Stimulated activated naive B cell treated with anti-CD40 and anti-IgM and Interleukin-4, amounts not matched to agents 10 μg/mL and 1 μg/mL and 100 μg/mL, for 72 hours (primary cell): ENCODE measurements around the gene COL15A1.

ENCODE experiments used
- ATAC-seq, 2 donors: fragments of 150-1000 bp; cut with Tn5 transposase; replicated peaks; 2 replicates each; pipeline ENCODE4 v1.10.0; 2021; ENCODE audit warnings: moderate library complexity in 1 of 2
- DNase-seq: peaks from one replicate; pipeline ENCODE4 v3.0.0; 2021
- H3K27ac Mint-ChIP-seq: one replicate; pipeline ENCODE4 v1.8.0; 2022; ENCODE audit warnings: mild to moderate bottlenecking, mixed read lengths
- H3K27me3 Mint-ChIP-seq, 2 donors: one replicate each; pipeline ENCODE4 v1.8.0; 2022; ENCODE audit warnings: mixed read lengths in 2 of 2
- H3K36me3 Mint-ChIP-seq, 2 donors: one replicate each; pipeline ENCODE4 v1.8.0; 2022; ENCODE audit warnings: mixed read lengths in 2 of 2, mild to moderate bottlenecking in 1 of 2
- H3K4me1 Mint-ChIP-seq, 2 donors: one replicate each; pipeline ENCODE4 v1.8.0; 2022; ENCODE audit warnings: mixed read lengths in 2 of 2, mild to moderate bottlenecking in 1 of 2
- H3K4me3 Mint-ChIP-seq, 2 donors: one replicate each; pipeline ENCODE4 v1.8.0; 2022; ENCODE audit warnings: mild to moderate bottlenecking in 2 of 2, mixed read lengths in 2 of 2, moderate library complexity in 1 of 2
- H3K9me3 Mint-ChIP-seq, 2 donors: one replicate each; pipeline ENCODE4 v1.8.0; 2022; ENCODE audit warnings: mixed read lengths in 2 of 2, mild to moderate bottlenecking in 1 of 2

COL15A1 gene

GRCh38 chr9:98974994-98975712, 31.4 kb downstream of the COL15A1 start:
- ATAC-seq: peak; percentile 87 to 93
- DNase-seq: peak; percentile 68
- no peaks in the 10 kb centered on the region for H3K36me3 Mint-ChIP-seq
- H3K27ac Mint-ChIP-seq: no peak overlapping the region
- no peaks in the 10 kb centered on the region for H3K9me3 Mint-ChIP-seq
- peaks cover 34 to 53% of the 10 kb centered on the region in 2 donors for H3K27me3 Mint-ChIP-seq
- H3K4me1 Mint-ChIP-seq: peaks cover 3 to 5% of the 10 kb centered on the region in 2 donors
- H3K4me3 Mint-ChIP-seq: peak overlapping the region; percentile 26 to 43

- no peaks in the 10 kb centered on the region for H3K36me3 Mint-ChIP-seq
- H3K4me1 Mint-ChIP-seq: peaks cover 3 to 5% of the 10 kb centered on the region in 2 donors
- H3K9me3 Mint-ChIP-seq: no peaks in the 10 kb centered on the region
- H3K4me3 Mint-ChIP-seq: no peak overlapping the region
- ATAC-seq (no peak), DNase-seq (no peak)
- H3K27me3 Mint-ChIP-seq: peaks cover 34 to 56% of the 10 kb centered on the region in 2 donors
- no peak overlapping the region for H3K27ac Mint-ChIP-seq
These were observed 32.1 kb downstream of the COL15A1 start for GRCh38 chr9:98975838-98976237.

- no peak for ATAC-seq
- DNase-seq: no peak
- no peaks in the 10 kb centered on the region for H3K9me3 Mint-ChIP-seq
- no peak overlapping the region for H3K27ac Mint-ChIP-seq
- H3K36me3 Mint-ChIP-seq: no peaks in the 10 kb centered on the region
- H3K4me1 Mint-ChIP-seq: peaks cover 3 to 5% of the 10 kb centered on the region in 2 donors
- no peak overlapping the region for H3K4me3 Mint-ChIP-seq
- peaks cover 34 to 56% of the 10 kb centered on the region in 2 donors for H3K27me3 Mint-ChIP-seq
These were observed 33.6 kb downstream of the COL15A1 start for GRCh38 chr9:98977246-98977714.

- Mint-ChIP-seq H3K27ac (no peak overlapping the region), H3K36me3 (no peaks in the 10 kb centered on the region), H3K9me3 (no peaks in the 10 kb centered on the region), H3K4me3 (no peak overlapping the region), H3K27me3 (peaks cover 29 to 52% of the 10 kb centered on the region in 2 donors), H3K4me1 (peaks cover 3 to 5% of the 10 kb centered on the region in 2 donors)
- DNase-seq (no peak), ATAC-seq (no peak)
These were observed 34.1 kb downstream of the COL15A1 start for GRCh38 chr9:98977813-98978212.

- Mint-ChIP-seq H3K9me3 (no peaks in the 10 kb centered on the region), H3K4me3 (no peak overlapping the region), H3K4me1 (peaks cover 3 to 5% of the 10 kb centered on the region in 2 donors), H3K36me3 (no peaks in the 10 kb centered on the region), H3K27ac (no peak overlapping the region), H3K27me3 (peaks cover 26 to 48% of the 10 kb centered on the region in 2 donors)
- ATAC-seq (no peak), DNase-seq (no peak)
These were observed 34.5 kb downstream of the COL15A1 start for GRCh38 chr9:98978231-98978681.

- Mint-ChIP-seq H3K4me1 (no peaks in the 10 kb centered on the region), H3K4me3 (no peak overlapping the region), H3K27ac (no peak overlapping the region), H3K27me3 (peaks cover 23 to 45% of the 10 kb centered on the region in 2 donors), H3K36me3 (no peaks in the 10 kb centered on the region), H3K9me3 (no peaks in the 10 kb centered on the region)
- ATAC-seq: no peak
- DNase-seq: no peak
These were observed 36.6 kb downstream of the COL15A1 start for GRCh38 chr9:98980291-98980690.

GRCh38 chr9:98983295-98984268, 39.9 kb downstream of the COL15A1 start:
- no peak for DNase-seq

GRCh38 chr9:98985596-98985995, 41.9 kb downstream of the COL15A1 start:
- no peak for DNase-seq
- peaks cover 0 to 6% of the 10 kb centered on the region in 2 donors for H3K4me1 Mint-ChIP-seq
- peaks cover 0 to 4% of the 10 kb centered on the region in 2 donors for H3K36me3 Mint-ChIP-seq
- peaks cover 1 to 3% of the 10 kb centered on the region in 2 donors for H3K9me3 Mint-ChIP-seq
- H3K4me3 Mint-ChIP-seq: no peak overlapping the region
- peaks cover 24 to 40% of the 10 kb centered on the region in 2 donors for H3K27me3 Mint-ChIP-seq
- ATAC-seq: no peak
- no peak overlapping the region for H3K27ac Mint-ChIP-seq

More at GRCh38 chr9:98983295-98984268, 39.9 kb downstream of the COL15A1 start:
- ATAC-seq: no peak
- Mint-ChIP-seq H3K4me3 (no peak overlapping the region), H3K9me3 (no peaks in the 10 kb centered on the region), H3K27ac (no peak overlapping the region), H3K36me3 (no peaks in the 10 kb centered on the region), H3K4me1 (no peaks in the 10 kb centered on the region), H3K27me3 (peaks cover 16 to 36% of the 10 kb centered on the region in 2 donors)

GRCh38 chr9:98986866-98987651, 43.4 kb downstream of the COL15A1 start:
- Mint-ChIP-seq H3K27me3 (peaks cover 27 to 42% of the 10 kb centered on the region in 2 donors), H3K4me1 (peaks cover 0 to 6% of the 10 kb centered on the region in 2 donors), H3K36me3 (peaks cover 0 to 4% of the 10 kb centered on the region in 2 donors), H3K9me3 (peaks cover 1 to 3% of the 10 kb centered on the region in 2 donors), H3K27ac (no peak overlapping the region), H3K4me3 (no peak overlapping the region)
- no peak for DNase-seq
- no peak for ATAC-seq

GRCh38 chr9:98989036-98990000, 45.6 kb downstream of the COL15A1 start:
- ATAC-seq (no peak), DNase-seq (no peak)
- Mint-ChIP-seq H3K27me3 (peaks cover 27 to 36% of the 10 kb centered on the region in 2 donors), H3K9me3 (peaks cover 1 to 3% of the 10 kb centered on the region in 2 donors), H3K36me3 (peaks cover 0 to 4% of the 10 kb centered on the region in 2 donors), H3K27ac (no peak overlapping the region), H3K4me1 (peaks cover 21 to 24% of the 10 kb centered on the region in 2 donors), H3K4me3 (no peak overlapping the region)

GRCh38 chr9:98990181-98990870, 46.6 kb downstream of the COL15A1 start:
- Mint-ChIP-seq H3K36me3 (peaks cover 0 to 4% of the 10 kb centered on the region in 2 donors), H3K4me3 (no peak overlapping the region), H3K4me1 (peaks cover 27 to 32% of the 10 kb centered on the region in 2 donors), H3K9me3 (peaks cover 1 to 3% of the 10 kb centered on the region in 2 donors), H3K27ac (no peak overlapping the region), H3K27me3 (peaks cover 28 to 36% of the 10 kb centered on the region in 2 donors)
- DNase-seq (no peak), ATAC-seq (no peak)

GRCh38 chr9:98992107-98992884, 48.6 kb downstream of the COL15A1 start:
- ATAC-seq (no peak), DNase-seq (no peak)
- Mint-ChIP-seq H3K27ac (peak overlapping the region; percentile 97), H3K4me1 (peaks cover 33 to 34% of the 10 kb centered on the region in 2 donors), H3K9me3 (peaks cover 1 to 3% of the 10 kb centered on the region in 2 donors), H3K4me3 (peak overlapping the region; percentile 15 to 70), H3K36me3 (peaks cover 0 to 4% of the 10 kb centered on the region in 2 donors), H3K27me3 (peaks cover 36 to 44% of the 10 kb centered on the region in 2 donors)
